AG09319 (cell line): ENCODE measurements around the gene CXorf38.
A peak's percentile ranks its signal among the peaks of the same experiment; 100 is the strongest.
"Not testable (repeated sequence)": the region's sequence is repeated elsewhere in the genome, so short reads cannot be mapped to it uniquely, and the experiment has no call there.

Source experiments
- DNase-seq: peaks from one replicate; pipeline ENCODE4 v3.0.0-alpha.2; 2010; ENCODE audit warnings: low read depth; ENCODE audit errors: extremely low read depth
- CTCF ChIP-seq: IDR thresholded peaks from 2 replicates; pipeline ENCODE4 v1.5.1; 2011; ENCODE audit warnings: low read depth, mild to moderate bottlenecking, inconsistent platforms, low read length, moderate library complexity

CXorf38 gene

GRCh38 chrX:40607381-40607780 lies 40.0 kb downstream of the CXorf38 start:
- no peak for TF ChIP-seq CTCF
- peak; percentile 14 for DNase-seq

- TF ChIP-seq CTCF = no peak
- no peak for DNase-seq
Measured at GRCh38 chrX:40603446-40603845, 43.9 kb downstream of the CXorf38 start.

DNA sequence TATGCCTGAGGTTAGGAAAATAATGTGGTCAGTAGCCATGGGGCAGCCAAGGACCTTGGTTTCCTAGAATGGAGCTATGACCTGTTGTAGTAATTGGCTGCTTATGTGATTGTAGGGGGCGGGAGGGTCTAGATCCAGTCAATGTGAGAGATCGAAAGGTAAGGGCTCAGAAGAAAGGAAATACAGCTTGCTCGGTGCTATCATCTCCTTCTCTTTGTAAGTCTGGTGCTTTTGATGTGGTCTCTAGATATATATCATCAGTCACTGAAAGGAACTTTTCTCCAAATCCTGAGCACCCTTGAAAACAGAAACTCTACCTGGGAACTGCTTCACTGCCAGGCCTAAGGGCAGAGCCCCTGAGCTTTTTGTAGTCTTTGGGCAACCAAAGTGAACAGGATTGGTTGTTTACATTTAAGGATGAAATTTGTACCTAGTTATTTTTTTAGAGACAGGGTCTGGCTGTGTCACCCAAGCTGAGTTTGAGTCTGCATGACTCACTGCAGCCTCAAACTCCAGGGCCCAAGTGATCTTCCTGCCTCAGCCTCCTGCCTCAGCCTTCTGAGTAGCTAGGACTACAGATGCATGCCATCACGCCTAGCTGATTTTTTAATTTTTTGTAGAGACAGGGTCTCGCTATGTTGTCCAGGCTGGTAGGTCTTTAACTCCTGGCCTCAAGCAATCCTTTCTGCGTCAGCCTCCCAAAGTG lies 57.6 kb downstream of the CXorf38 start:
- DNase-seq = not testable (repeated sequence)

- not testable (repeated sequence) for DNase-seq
Measured at GRCh38 chrX:40587623-40588022, 59.7 kb downstream of the CXorf38 start.

DNA sequence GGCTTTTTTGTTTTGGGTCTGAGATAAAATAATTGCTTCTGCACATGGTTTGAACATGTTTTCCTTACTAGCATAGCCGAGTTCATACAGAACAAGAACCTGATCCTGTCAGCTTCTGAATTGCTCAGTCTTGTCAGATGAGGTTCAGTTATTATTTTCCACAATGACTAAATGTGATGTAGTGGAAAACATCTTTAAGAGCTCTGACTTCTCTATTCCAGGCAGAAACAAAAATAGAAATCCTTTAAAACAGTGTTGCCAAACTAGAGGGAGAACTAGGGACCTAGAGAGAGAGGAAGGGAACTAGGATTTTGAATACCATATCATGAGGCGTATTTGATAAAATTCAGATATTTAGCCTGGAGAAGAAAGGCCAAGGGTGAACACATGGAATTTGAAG lies 64.5 kb downstream of the CXorf38 start:
- TF ChIP-seq CTCF = no peak
- DNase-seq = no peak

GRCh38 chrX:40582178-40582577 lies 65.2 kb downstream of the CXorf38 start:
- not testable (repeated sequence) for DNase-seq

- no peak for DNase-seq
- TF ChIP-seq CTCF = no peak
Measured at GRCh38 chrX:40581336-40581920, 65.9 kb downstream of the CXorf38 start.

- DNase-seq = peak; percentile 75
- no peak for TF ChIP-seq CTCF
Measured at GRCh38 chrX:40580537-40581335, 66.6 kb downstream of the CXorf38 start, which contains the start of gene ATP6AP2. Gene ATP6AP2 (plus strand): TSS chrX:40580970. CDS start chrX:40581066, 96 bp downstream.
